B cell (primary cell): ENCODE data around the gene KEL. TPM values are rescaled to one million over a fixed set of nuclear protein-coding genes. Genes with fewer than 3 reads are reported as not detected.

Experiments used
- ATAC-seq: fragments of 200-7000 bp; cut with Tn5 transposase; one replicate; pipeline ENCODE4 v1.10.0; 2021; ENCODE audit warnings: low read depth, mild to moderate bottlenecking, moderate number of reproducible peaks, moderate library complexity
- CTCF ChIA-PET: fragments of 350-600 bp; sonication (Branson Sonifier 250); formaldehyde crosslinking; loops from one replicate; lab custom pipeline; 2021; ENCODE audit warnings: antibody characterized with exemption, inconsistent platforms; lab: Charles Lee
- POLR2A ChIA-PET: fragments of 350-600 bp; sonication (Branson Sonifier 250); formaldehyde crosslinking; loops from one replicate; lab custom pipeline; 2021; ENCODE audit warnings: antibody characterized with exemption; lab: Charles Lee
- DNase-seq: peaks from one replicate; pipeline ENCODE4 v3.0.0; 2013
- H2AFZ ChIP-seq: 2 replicates; pipeline ENCODE4 v1.6.1; 2012; ENCODE audit warnings: mild to moderate bottlenecking, low read depth, low read length; ENCODE audit not compliant: insufficient read depth, poor library complexity, severe bottlenecking
- H3K27ac ChIP-seq, 2 donors: 1 replicate in 1 of 2; 2 replicates in 1 of 2; pipeline ENCODE4 v1.5.1; 2012 to 2013; ENCODE audit warnings: low read length in 2 of 2, mild to moderate bottlenecking in 2 of 2, moderate library complexity in 1 of 2
- H3K27me3 ChIP-seq, 4 experiments: fragments of 200-600 bp in 1 of 4; sonication (generic) in 1 of 4; replicated peaks in 1 of 4; 1 replicate in 2 of 4; 2 replicates in 2 of 4; pipeline versions ENCODE4 v1.6.1 to v1.7.0; 2013 to 2016; ENCODE audit warnings: low read length in 3 of 4, mild to moderate bottlenecking in 2 of 4, mixed read lengths in 1 of 4, moderate library complexity in 1 of 4; ENCODE audit not compliant: insufficient read depth in 4 of 4, control insufficient read depth in 3 of 4; ENCODE audit errors: control extremely low read depth in 1 of 4
- H3K36me3 ChIP-seq, 2 experiments: replicated peaks in 1 of 2; 1 replicate in 1 of 2; 2 replicates in 1 of 2; pipeline versions ENCODE4 v1.6.1 to v1.7.1; 2013; ENCODE audit warnings: low read length in 1 of 2; ENCODE audit not compliant: insufficient read depth in 2 of 2, control insufficient read depth in 1 of 2; ENCODE audit errors: control extremely low read depth in 1 of 2, extremely low read depth in 1 of 2
- H3K4me1 ChIP-seq, 2 donors: fragments of 200-600 bp in 1 of 2; sonication (generic) in 1 of 2; 1 replicate in 1 of 2; 2 replicates in 1 of 2; pipeline versions ENCODE4 v1.5.1 to v1.6.1; 2013 to 2017; ENCODE audit warnings: low read length in 2 of 2; ENCODE audit not compliant: control insufficient read depth in 2 of 2, insufficient read depth in 2 of 2
- H3K4me2 ChIP-seq: replicated peaks from 2 replicates; pipeline ENCODE3; 2012; ENCODE audit warnings: mild to moderate bottlenecking, low read depth, low read length; ENCODE audit not compliant: poor library complexity, severe bottlenecking
- H3K4me3 ChIP-seq, 5 experiments: fragments of 200-600 bp in 1 of 5; sonication (generic) in 1 of 5; 1 replicate in 3 of 5; 2 replicates in 2 of 5; pipeline versions ENCODE4 v1.5.1 to v1.7.0; 2011 to 2016; ENCODE audit warnings: low read length in 4 of 5, mild to moderate bottlenecking in 4 of 5, low read depth in 2 of 5, control low read depth in 1 of 5, moderate library complexity in 1 of 5; ENCODE audit not compliant: insufficient read depth in 1 of 5; ENCODE audit errors: control extremely low read depth in 1 of 5, extremely low read depth in 1 of 5
- H3K79me2 ChIP-seq: fragments of 200-600 bp; sonication (generic); one replicate; pipeline ENCODE4 v1.6.0; 2016; ENCODE audit warnings: low read length; ENCODE audit not compliant: control insufficient read depth, insufficient read depth
- H3K9ac ChIP-seq: fragments of 200-600 bp; sonication (generic); 2 replicates; pipeline ENCODE4 v1.6.1; 2017; ENCODE audit warnings: mild to moderate bottlenecking, low read length, moderate library complexity
- H3K9me3 ChIP-seq, 3 donors: one replicate each; pipeline versions ENCODE4 v1.6.1 to v1.7.1; 2013; ENCODE audit warnings: low read length in 2 of 3; ENCODE audit not compliant: control insufficient read depth in 2 of 3, insufficient read depth in 1 of 3; ENCODE audit errors: control extremely low read depth in 1 of 3
- H4K20me1 ChIP-seq: 2 replicates; pipeline ENCODE4 v1.6.0; 2012; ENCODE audit warnings: mild to moderate bottlenecking, low read length; ENCODE audit not compliant: insufficient read depth, control insufficient read depth, poor library complexity, severe bottlenecking
- H3K27ac Mint-ChIP-seq: one replicate; pipeline ENCODE4 v1.8.0; 2021; ENCODE audit warnings: mixed read lengths
- H3K27me3 Mint-ChIP-seq: one replicate; pipeline ENCODE4 v1.8.0; 2021; ENCODE audit warnings: mixed read lengths
- H3K4me1 Mint-ChIP-seq: one replicate; pipeline ENCODE4 v1.8.0; 2021; ENCODE audit warnings: mixed read lengths
- H3K4me3 Mint-ChIP-seq: one replicate; pipeline ENCODE4 v1.8.0; 2021; ENCODE audit warnings: mixed read lengths
- H3K9me3 Mint-ChIP-seq: one replicate; pipeline ENCODE4 v1.8.0; 2022; ENCODE audit warnings: mixed read lengths; ENCODE audit not compliant: insufficient read depth
- CTCF ChIP-seq: fragments of 200-600 bp; IDR thresholded peaks from one replicate; pipeline ENCODE4 v1.8.0; 2022; ENCODE audit warnings: antibody characterized with exemption, mild to moderate bottlenecking
- EZH2 ChIP-seq: IDR thresholded peaks from 2 replicates; pipeline ENCODE4 v1.6.1; 2012; ENCODE audit warnings: borderline replicate concordance, low read depth, mild to moderate bottlenecking, moderate library complexity, low read length; ENCODE audit not compliant: insufficient read depth, poor library complexity, severe bottlenecking
- WGBS: methylation state at CpG from one replicate; pipeline ENCODE4 v1.1.5; 2013; ENCODE audit warnings: missing lambda C conversion rate; ENCODE audit not compliant: insufficient coverage; 5-methylcytosine and 5-hydroxymethylcytosine counted together
- intact Hi-C: fragments of 100-400 bp; cut with micrococcal nuclease; formaldehyde crosslinking; loops from one replicate; pipeline ENCODE4 v1.10.0; 2022
- polyA plus RNA-seq: library from polyadenylated mRNA; depleted of rRNA; stranded (reverse); fragments of >200 nt; gene quantifications from 2 replicates; pipeline ENCODE4 v1.2.3, GENCODE V29; 2012
- total RNA-seq, 2 donors: library from RNA; stranded (reverse); fragments of 120-200 nt in 1 of 2; gene quantifications; 1 replicate in 1 of 2; 2 replicates in 1 of 2; pipeline versions ENCODE4 v1.2.3 to v1.2.4, GENCODE V29; 2013 to 2022

The KEL gene
- total and polyA plus RNA-seq, 2 donors (not counting 1 experiment from before 2014, with no cell fraction given) = 0.27 to 0.71 TPM

DNA sequence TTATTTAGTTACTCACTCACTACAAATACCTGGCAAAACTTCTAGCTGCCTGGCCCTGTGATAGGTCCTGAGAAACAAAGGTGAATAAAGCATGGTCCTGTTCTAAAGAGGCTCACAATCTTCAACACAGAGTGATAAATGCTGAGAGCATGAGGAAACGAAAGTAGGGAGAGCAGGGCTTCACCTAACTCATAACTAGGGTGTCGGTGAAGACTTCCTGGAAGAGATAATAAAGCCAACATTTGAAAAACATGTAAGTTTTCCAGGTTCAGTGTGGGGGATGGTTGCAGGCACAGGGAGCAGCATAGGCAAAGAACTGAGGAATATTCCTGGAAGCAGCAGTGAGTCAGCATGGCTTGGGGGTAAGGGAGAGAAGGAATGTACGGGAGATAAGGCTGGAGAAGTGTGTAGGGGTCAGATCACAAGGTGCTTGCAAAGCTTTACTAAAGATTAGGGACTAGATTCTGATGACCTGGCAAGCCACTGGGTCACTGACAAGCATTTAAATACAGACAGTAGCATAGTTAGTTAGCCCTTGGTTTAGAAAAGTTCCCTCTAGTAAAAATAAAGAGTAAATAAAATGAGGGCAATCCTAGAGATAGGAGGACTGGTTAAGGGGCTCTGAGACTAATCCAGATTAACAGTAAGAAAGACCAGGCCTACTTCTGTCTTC, 5.1 kb downstream of the KEL start:
- Histone ChIP-seq H3K9ac (no peak overlapping the region), H3K27ac (no peak overlapping the region), H3K27me3 (peaks cover 0 to 8% (median 2%) of the 10 kb centered on the region in 4 experiments), H3K36me3 (no peaks in the 10 kb centered on the region), H3K4me1 (no peaks in the 10 kb centered on the region), H4K20me1 (no peaks in the 10 kb centered on the region), H3K79me2 (no peaks in the 10 kb centered on the region), H3K9me3 (peaks cover 0 to 30% (median 23%) of the 10 kb centered on the region in 3 donors), H3K4me2 (no peak overlapping the region), H3K4me3 (no peak overlapping the region), H2AFZ (no peak overlapping the region)
- 89% methylated on average over 3 of the region's 3 CpGs for WGBS
- peaks cover 32% of the 10 kb centered on the region for H3K27me3 Mint-ChIP-seq
- POLR2A ChIA-PET = no interaction called here
- no peak for DNase-seq
- H3K4me1 Mint-ChIP-seq = peaks cover 2% of the 10 kb centered on the region
- H3K9me3 Mint-ChIP-seq = peaks cover 19% of the 10 kb centered on the region
- H3K4me3 Mint-ChIP-seq = no peak overlapping the region
- H3K27ac Mint-ChIP-seq = no peak overlapping the region
- intact Hi-C loops = no loop called here
- CTCF ChIA-PET = no interaction called here
- TF ChIP-seq EZH2 (no peak), CTCF (no peak)
- no peak for ATAC-seq

DNA sequence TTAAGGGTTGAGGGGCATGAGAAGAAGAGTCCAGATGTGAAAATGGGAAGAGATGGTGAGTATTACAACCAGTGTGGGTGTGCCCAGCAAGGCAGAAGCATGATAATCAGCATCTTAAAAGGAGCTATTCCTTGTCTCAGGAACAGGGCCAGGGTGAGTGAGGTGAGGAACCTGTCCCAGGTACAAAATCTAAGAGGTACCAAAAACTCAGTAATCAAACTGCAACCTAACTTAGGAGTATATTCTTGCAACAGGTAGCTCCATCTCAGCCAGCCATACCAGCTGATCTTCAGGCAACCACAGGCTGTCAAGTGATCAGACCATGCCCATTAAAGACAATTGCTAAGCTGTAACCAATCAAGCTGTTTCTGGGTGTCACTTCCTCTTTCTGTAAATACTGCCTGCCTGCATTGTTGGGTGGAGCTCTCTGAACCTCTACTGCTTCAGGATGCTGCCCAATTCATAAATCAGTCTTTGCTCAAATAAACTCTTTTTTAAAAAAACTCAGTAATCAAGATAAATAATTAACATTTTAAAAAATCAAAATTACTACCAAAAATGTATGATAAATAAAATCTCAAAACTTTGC, 7.4 kb downstream of the KEL start:
- Histone ChIP-seq H3K9ac (no peak overlapping the region), H3K79me2 (no peaks in the 10 kb centered on the region), H3K27ac (no peak overlapping the region), H3K9me3 (peaks cover 0 to 30% (median 23%) of the 10 kb centered on the region in 3 donors), H3K4me1 (no peaks in the 10 kb centered on the region), H4K20me1 (no peaks in the 10 kb centered on the region), H3K4me3 (no peak overlapping the region), H3K4me2 (no peak overlapping the region), H3K36me3 (no peaks in the 10 kb centered on the region), H2AFZ (no peak overlapping the region), H3K27me3 (no peaks in the 10 kb centered on the region)
- ChIA-PET CTCF (no interaction called here), POLR2A (no interaction called here)
- TF ChIP-seq CTCF (no peak), EZH2 (no peak)
- peaks cover 19% of the 10 kb centered on the region for H3K9me3 Mint-ChIP-seq
- peaks cover 26% of the 10 kb centered on the region for H3K27me3 Mint-ChIP-seq
- H3K27ac Mint-ChIP-seq = no peak overlapping the region
- ATAC-seq (no peak), DNase-seq (peak; percentile 33)
- intact Hi-C loops = no loop called here
- H3K4me1 Mint-ChIP-seq = peaks cover 2% of the 10 kb centered on the region
- H3K4me3 Mint-ChIP-seq = no peak overlapping the region
